AG04449 (cell line): Measurements from ENCODE around the gene SZT2.

Experiments
- CTCF ChIA-PET: fragments of 350-600 bp; formaldehyde crosslinking; extraction: SDS; loops from one replicate; lab custom pipeline; 2021; ENCODE audit warnings: antibody characterized with exemption; lab: Yijun Ruan, JAX
- POLR2A ChIA-PET: fragments of 400-600, 350-600 bp; formaldehyde crosslinking; extraction: SDS; loops from one replicate; lab custom pipeline; 2020; ENCODE audit warnings: antibody characterized with exemption, inconsistent platforms; lab: Yijun Ruan, JAX
- DNase-seq: peaks from one replicate; pipeline ENCODE4 v3.0.0-alpha.2; 2010; ENCODE audit warnings: low read depth, low spot score
- H3K4me3 ChIP-seq: 2 replicates; pipeline ENCODE4 v1.5.1; 2011; ENCODE audit warnings: low read depth, mild to moderate bottlenecking, control low read depth, low read length
- TF ChIP-seq, protein P1 (sequence below): IDR thresholded peaks from one replicate; pipeline ENCODE4 v1.5.1; 2011; ENCODE audit warnings: mild to moderate bottlenecking, moderate library complexity, low read length, control low read depth, inconsistent platforms; ENCODE audit not compliant: insufficient read depth; ENCODE audit errors: missing control alignments

Gene SZT2

GRCh38 chr1:43479414-43479813 is 89.7 kb downstream of the SZT2 start:
- ChIA-PET POLR2A (no interaction called here), CTCF (interaction anchor here (1.0 kb wide), 1 partner anchor 11 kb away, joined by 3 read pairs; no protein-coding TSS in a partner anchor)
- no peak overlapping the region for H3K4me3 ChIP-seq
- TF ChIP-seq, protein P1, sequence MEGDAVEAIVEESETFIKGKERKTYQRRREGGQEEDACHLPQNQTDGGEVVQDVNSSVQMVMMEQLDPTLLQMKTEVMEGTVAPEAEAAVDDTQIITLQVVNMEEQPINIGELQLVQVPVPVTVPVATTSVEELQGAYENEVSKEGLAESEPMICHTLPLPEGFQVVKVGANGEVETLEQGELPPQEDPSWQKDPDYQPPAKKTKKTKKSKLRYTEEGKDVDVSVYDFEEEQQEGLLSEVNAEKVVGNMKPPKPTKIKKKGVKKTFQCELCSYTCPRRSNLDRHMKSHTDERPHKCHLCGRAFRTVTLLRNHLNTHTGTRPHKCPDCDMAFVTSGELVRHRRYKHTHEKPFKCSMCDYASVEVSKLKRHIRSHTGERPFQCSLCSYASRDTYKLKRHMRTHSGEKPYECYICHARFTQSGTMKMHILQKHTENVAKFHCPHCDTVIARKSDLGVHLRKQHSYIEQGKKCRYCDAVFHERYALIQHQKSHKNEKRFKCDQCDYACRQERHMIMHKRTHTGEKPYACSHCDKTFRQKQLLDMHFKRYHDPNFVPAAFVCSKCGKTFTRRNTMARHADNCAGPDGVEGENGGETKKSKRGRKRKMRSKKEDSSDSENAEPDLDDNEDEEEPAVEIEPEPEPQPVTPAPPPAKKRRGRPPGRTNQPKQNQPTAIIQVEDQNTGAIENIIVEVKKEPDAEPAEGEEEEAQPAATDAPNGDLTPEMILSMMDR = no peak
- no peak for DNase-seq

DNA sequence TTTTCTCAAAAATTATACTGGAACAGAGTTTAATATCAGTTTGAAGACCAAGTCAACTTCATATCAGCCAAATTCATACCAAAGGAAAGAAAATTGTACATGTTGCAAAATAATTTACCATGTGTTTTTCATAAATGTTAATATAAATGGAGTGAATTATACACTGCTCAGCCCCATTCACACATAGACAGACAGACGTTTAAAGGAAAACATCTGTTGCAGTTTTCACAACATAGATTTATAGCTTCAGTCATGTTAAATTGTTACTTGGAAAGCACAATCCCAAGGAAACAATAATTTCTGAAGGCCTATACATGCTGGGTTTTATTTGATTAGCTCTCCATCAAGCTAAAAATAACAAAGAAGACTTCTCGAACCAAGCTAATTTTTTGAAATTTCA is 91.8 kb downstream of the SZT2 start:
- TF ChIP-seq, protein P1 = no peak
- H3K4me3 ChIP-seq = no peak overlapping the region
- ChIA-PET CTCF (no interaction called here), POLR2A (no interaction called here)
- DNase-seq = no peak

DNA sequence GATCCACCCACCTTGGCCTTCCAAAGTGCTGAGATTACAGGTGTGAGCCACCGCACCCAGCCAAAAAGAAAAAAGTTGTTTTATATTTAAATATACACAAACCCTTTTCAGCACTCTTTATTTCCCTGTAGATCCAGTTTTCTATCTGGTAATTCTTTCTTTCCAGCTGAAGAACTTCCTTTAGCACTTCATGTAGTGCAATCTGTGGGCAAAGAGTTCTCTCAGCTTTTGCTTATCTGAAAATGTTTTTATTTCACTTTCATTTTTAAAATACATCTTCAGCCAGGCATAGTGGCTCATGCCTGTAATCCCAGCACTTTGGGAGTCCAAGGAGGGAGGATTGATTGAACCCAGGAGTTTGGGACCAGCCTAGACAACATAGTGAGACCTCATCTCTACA is 92.5 kb downstream of the SZT2 start:
- ChIA-PET POLR2A (no interaction called here), CTCF (no interaction called here)
- no peak overlapping the region for H3K4me3 ChIP-seq
- TF ChIP-seq, protein P1 = no peak
- DNase-seq = no peak

GRCh38 chr1:43484367-43484766 is 94.7 kb downstream of the SZT2 start:
- TF ChIP-seq, protein P1 = no peak
- H3K4me3 ChIP-seq = no peak overlapping the region
- no peak for DNase-seq
- ChIA-PET CTCF (no interaction called here), POLR2A (no interaction called here)

GRCh38 chr1:43488165-43488564 is 98.5 kb downstream of the SZT2 start:
- H3K4me3 ChIP-seq = no peak overlapping the region
- ChIA-PET CTCF (no interaction called here), POLR2A (no interaction called here)
- TF ChIP-seq, protein P1 = no peak
- DNase-seq = no peak

DNA sequence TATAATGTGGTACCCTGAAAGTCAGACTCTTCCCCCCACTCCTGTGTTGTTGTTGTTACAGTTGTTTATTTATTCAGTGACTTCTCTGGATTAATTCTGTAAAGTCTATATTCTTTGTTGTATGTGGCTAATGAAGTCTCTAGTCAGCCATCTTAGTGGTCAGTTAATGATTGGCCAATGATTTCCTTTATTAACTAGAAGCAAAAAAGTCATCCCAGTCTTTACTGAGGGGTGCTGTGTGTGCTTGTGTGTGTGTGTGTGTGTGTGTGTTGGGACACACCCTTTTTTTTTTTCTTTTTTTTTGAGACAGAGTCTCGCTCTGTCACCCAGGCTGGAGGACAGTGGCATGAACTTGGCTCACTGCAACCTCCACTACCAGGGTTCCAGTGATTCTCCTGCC is 101.4 kb downstream of the SZT2 start:
- TF ChIP-seq, protein P1 = no peak
- H3K4me3 ChIP-seq = no peak overlapping the region
- no peak for DNase-seq
- ChIA-PET POLR2A (no interaction called here), CTCF (interaction anchor here (2.2 kb wide), 1 partner anchor 17 kb away, joined by 5 read pairs; no protein-coding TSS in a partner anchor)
